ENCODE measurements around the gene ADGRG1.

DNA sequence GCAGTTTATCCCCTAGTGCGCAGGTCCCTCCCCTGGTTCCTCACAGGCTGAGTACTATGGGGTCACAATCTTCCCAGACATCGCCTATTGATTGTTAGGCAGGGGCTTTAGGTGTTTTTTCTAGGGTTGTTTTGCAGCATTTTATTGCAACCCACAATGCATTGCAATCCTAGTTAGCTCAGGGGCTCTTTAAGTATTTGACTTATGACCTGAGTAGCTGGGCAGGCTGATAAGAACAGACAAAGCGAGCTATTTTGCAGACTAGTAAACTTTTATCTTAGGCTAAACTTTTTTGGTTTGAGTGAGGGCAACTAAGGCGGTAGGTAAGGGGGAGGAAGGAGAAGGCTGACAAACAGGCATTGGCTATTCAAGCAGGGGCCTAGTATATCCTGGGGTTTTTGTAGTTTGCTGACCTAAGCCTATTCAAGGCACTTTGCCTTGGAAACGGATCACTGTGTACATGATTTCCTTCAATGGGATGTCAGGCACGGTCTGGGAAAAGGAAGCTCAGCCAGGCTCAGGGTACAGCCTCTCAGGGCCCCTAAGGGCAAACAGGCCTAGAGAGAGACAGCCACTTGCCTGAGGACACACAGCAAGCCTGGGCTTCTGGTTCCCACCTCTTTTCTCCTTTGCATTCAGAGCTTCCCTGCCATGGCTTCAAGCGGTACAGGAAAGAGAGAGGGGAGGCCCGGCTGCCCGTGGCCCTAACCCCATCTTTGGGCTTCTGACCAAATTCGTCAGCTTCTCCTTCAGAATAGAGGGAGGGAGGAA lies 72.5 kb downstream of the ADGRG1 start:
- TF ChIP-seq, protein P1, sequence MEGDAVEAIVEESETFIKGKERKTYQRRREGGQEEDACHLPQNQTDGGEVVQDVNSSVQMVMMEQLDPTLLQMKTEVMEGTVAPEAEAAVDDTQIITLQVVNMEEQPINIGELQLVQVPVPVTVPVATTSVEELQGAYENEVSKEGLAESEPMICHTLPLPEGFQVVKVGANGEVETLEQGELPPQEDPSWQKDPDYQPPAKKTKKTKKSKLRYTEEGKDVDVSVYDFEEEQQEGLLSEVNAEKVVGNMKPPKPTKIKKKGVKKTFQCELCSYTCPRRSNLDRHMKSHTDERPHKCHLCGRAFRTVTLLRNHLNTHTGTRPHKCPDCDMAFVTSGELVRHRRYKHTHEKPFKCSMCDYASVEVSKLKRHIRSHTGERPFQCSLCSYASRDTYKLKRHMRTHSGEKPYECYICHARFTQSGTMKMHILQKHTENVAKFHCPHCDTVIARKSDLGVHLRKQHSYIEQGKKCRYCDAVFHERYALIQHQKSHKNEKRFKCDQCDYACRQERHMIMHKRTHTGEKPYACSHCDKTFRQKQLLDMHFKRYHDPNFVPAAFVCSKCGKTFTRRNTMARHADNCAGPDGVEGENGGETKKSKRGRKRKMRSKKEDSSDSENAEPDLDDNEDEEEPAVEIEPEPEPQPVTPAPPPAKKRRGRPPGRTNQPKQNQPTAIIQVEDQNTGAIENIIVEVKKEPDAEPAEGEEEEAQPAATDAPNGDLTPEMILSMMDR (IDR thresholded peaks at IDR 0.05) = no peak
- no peak for TF ChIP-seq ZFX (IDR thresholded peaks at IDR 0.05; ENCODE audit: borderline replicate concordance)
